Nephron progenitor cell (in vitro differentiated cells): Measurements from ENCODE around the gene UBA5.

ENCODE experiments used
- DNase-seq: peaks from one replicate; pipeline ENCODE4 v3.0.0; 2021
- H3K27ac Mint-ChIP-seq: 2 replicates; pipeline ENCODE4 v1.8.0; 2021; ENCODE audit warnings: mild to moderate bottlenecking, moderate library complexity, mixed read lengths
- H3K27me3 Mint-ChIP-seq: 2 replicates; pipeline ENCODE4 v1.8.0; 2021; ENCODE audit warnings: mild to moderate bottlenecking, low read depth, mixed read lengths; ENCODE audit not compliant: poor library complexity
- H3K36me3 Mint-ChIP-seq: 2 replicates; pipeline ENCODE4 v1.8.0; 2021; ENCODE audit warnings: low read depth, mixed read lengths
- H3K4me1 Mint-ChIP-seq: 2 replicates; pipeline ENCODE4 v1.8.0; 2021; ENCODE audit warnings: mixed read lengths
- H3K4me3 Mint-ChIP-seq: 2 replicates; pipeline ENCODE4 v1.8.0; 2021; ENCODE audit warnings: mild to moderate bottlenecking, moderate library complexity, mixed read lengths
- H3K9me3 Mint-ChIP-seq: 2 replicates; pipeline ENCODE4 v1.8.0; 2021; ENCODE audit warnings: mild to moderate bottlenecking, moderate library complexity, mixed read lengths
- TF ChIP-seq, protein P1 (sequence below): fragments of 200-600 bp; sonication (generic); IDR thresholded peaks from 2 replicates; pipeline ENCODE4 v1.5.0; 2021; ENCODE audit warnings: antibody characterized with exemption

Gene UBA5

DNA sequence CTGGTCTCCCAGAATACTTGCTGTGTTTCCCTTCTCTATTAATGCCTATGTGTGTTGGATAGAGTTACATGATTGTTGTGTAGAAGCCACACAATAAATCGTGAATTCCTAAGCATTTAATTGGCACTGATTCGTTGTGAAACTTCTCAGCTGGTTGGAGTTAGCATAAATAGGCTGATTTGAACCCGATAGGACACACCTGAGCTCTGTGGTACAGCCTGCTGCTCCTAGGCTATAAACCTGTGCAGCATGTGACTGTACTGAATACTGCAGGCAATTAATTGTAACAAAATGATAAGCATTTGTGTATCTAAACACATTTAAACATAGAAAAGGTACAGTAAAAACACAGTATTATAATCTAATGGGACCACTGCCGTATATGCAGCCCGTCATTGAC, 5.4 kb upstream of the UBA5 start:
- TF ChIP-seq, protein P1, sequence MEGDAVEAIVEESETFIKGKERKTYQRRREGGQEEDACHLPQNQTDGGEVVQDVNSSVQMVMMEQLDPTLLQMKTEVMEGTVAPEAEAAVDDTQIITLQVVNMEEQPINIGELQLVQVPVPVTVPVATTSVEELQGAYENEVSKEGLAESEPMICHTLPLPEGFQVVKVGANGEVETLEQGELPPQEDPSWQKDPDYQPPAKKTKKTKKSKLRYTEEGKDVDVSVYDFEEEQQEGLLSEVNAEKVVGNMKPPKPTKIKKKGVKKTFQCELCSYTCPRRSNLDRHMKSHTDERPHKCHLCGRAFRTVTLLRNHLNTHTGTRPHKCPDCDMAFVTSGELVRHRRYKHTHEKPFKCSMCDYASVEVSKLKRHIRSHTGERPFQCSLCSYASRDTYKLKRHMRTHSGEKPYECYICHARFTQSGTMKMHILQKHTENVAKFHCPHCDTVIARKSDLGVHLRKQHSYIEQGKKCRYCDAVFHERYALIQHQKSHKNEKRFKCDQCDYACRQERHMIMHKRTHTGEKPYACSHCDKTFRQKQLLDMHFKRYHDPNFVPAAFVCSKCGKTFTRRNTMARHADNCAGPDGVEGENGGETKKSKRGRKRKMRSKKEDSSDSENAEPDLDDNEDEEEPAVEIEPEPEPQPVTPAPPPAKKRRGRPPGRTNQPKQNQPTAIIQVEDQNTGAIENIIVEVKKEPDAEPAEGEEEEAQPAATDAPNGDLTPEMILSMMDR: no peak
- peaks cover 18% of the 10 kb centered on the region for H3K4me1 Mint-ChIP-seq
- H3K27ac Mint-ChIP-seq: no peak overlapping the region

DNA sequence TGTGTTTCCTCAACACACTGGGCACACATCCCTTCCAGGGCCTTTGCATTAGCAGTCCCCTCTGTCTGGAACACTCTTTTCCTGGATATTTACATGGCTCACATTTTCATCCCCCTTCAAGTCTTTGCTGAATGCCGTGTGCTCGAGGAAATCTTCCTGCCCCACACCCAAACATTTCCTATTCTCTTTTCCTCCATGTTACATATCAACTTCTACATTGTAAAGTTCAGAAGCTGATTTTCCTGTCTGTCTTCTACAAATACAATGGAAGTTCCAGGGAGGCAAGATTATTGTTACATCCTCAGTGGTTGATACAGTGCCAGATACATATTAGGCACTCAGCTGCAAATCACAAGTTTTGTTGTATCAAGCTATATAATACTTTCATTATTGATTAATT, 4.7 kb upstream of the UBA5 start:
- Mint-ChIP-seq H3K27ac (no peak overlapping the region), H3K4me3 (no peak overlapping the region), H3K36me3 (no peaks in the 10 kb centered on the region), H3K4me1 (peaks cover 18% of the 10 kb centered on the region), H3K9me3 (no peaks in the 10 kb centered on the region), H3K27me3 (peaks cover 2% of the 10 kb centered on the region)
- no peak for DNase-seq
- TF ChIP-seq, protein P1: no peak

More for the DNA sequence above, 5.4 kb upstream of the UBA5 start:
- Mint-ChIP-seq H3K36me3 (no peaks in the 10 kb centered on the region), H3K27me3 (peaks cover 2% of the 10 kb centered on the region), H3K9me3 (no peaks in the 10 kb centered on the region), H3K4me3 (no peak overlapping the region)
- DNase-seq: no peak

DNA sequence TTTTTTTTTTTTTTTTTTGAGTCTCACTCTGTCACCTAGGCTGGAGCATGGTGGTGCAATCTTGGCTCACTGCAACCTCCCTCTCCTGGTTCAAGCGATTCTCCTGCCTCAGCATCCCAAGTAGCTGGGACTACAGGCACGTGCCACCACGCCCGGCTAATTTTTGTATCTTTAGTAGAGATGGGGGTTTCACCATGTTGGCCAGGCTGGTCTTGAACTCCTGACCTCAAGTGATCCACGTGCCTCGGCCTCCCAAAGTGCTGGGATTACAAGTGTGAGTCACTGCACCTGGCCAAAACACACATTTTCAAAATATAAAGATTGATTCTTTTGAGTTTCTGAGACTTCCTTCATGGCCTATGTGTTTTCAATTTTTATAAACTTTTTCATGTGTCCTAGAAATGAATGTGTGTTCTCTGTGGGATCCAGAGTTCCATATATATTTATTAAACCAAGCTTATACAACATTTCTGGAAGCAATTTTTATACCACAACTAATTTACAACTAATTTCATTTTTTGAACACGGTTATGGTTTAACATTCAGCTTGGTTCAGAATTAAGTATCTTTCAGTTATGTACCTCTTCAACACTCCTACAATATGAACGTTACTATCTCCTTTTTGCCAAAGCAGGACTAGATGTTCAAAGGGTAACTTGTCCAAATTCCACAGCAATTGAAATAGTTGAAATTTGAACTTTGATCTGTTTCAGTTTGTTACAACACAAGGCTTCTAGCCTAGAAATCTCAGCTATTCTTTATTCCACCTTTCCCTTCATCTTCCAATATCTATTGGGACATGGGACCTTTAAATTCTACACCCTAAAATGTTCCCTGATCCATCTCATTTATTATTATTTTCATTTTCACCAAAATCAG, 2.0 kb upstream of the UBA5 start:
- peak overlapping the region; percentile 95 for H3K4me3 Mint-ChIP-seq
- no peaks in the 10 kb centered on the region for H3K9me3 Mint-ChIP-seq
- no peaks in the 10 kb centered on the region for H3K36me3 Mint-ChIP-seq
- no peak for DNase-seq
- TF ChIP-seq, protein P1: no peak
- H3K27me3 Mint-ChIP-seq: peaks cover 2% of the 10 kb centered on the region
- H3K27ac Mint-ChIP-seq: no peak overlapping the region
- H3K4me1 Mint-ChIP-seq: peaks cover 36% of the 10 kb centered on the region

DNA sequence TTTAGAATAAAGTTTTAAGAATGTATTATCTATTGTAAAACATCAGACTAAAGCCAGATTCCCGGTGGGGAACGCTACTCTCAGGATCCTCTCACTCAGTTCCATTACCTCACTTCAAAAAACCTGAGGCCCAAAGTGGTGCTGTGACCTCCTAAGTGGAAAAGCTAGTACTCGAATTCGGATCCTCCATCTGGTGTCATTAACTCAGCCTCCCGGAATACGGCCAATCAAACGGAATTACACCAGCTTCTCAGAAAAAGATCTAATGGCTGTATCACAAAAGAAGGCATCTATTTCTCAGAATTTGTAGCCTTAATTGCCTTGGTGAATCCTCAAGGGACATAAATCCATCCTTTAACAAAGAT, 1.1 kb upstream of the UBA5 start:
- no peaks in the 10 kb centered on the region for H3K9me3 Mint-ChIP-seq
- peaks cover 43% of the 10 kb centered on the region for H3K4me1 Mint-ChIP-seq

DNA sequence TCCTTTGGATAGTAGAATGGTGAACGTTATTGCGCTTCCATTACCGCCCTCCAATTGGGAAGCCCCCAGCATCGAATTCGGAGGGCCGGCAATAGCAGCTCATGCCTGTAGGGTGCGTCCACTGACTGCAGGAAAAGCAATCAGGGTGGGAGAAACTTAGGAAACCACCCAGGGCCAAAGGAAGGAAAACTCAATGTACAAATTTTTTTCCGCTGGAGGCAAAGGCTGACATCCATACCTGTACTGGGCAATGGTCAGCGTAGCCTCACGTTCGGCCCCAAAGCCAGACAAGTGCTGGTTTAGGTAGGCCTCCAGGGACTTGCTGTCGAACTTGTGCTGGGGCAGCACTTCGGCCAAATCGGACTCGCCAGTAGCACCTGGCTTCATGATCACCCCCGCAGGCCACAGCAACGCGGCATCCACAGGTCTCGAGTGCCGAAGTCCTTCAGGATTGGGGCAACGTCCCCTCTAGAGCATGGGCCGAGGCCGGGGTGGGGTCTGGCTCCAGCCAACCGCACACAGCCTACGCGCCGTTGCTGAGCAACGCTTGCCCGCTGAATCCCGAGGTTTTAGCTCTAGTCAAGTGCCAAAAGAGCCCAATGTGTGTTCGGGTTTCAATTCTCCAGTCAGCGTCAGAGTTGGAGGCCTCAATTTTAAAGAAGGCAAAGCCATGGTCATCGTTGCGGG, 621 bp upstream of the UBA5 start, which contains the start of gene ACAD11:
ACAD11 (minus strand) TSS at position 445 of the 687 bp plus-strand sequence; CDS start at position 387, 58 bp downstream.
- Mint-ChIP-seq H3K27me3 (peaks cover 2% of the 10 kb centered on the region), H3K27ac (peak within 1 kb of the TSS; percentile 97), H3K36me3 (peaks cover 5% of the 10 kb centered on the region), H3K4me3 (peak within 1 kb of the TSS; percentile 95), H3K9me3 (no peaks in the 10 kb centered on the region), H3K4me1 (peaks cover 43% of the 10 kb centered on the region)
- DNase-seq: peak; percentile 68
- TF ChIP-seq, protein P1: peak; percentile 65

More for the DNA sequence above, 1.1 kb upstream of the UBA5 start:
- Mint-ChIP-seq H3K27ac (no peak overlapping the region), H3K4me3 (peak overlapping the region; percentile 95), H3K27me3 (peaks cover 2% of the 10 kb centered on the region), H3K36me3 (peaks cover 5% of the 10 kb centered on the region)
- TF ChIP-seq, protein P1: no peak
- DNase-seq: no peak
